SK-N-SH treated with all-trans-retinoic acid at 6 μM for 48 hours (cell line): ENCODE measurements around the gene RPS6KA1.

ENCODE experiments used
- ARNTL ChIP-seq: fragments of 450-650 bp; formaldehyde crosslinking; IDR thresholded peaks from 2 replicates; pipeline ENCODE4 v1.5.0; 2020; ENCODE audit warnings: low read depth, mild to moderate bottlenecking, moderate library complexity, borderline replicate concordance
- BACH2 ChIP-seq: fragments of 250-450 bp; sonication (Bioruptor Pico); IDR thresholded peaks from 2 replicates; pipeline ENCODE4 v1.9.0; 2021; ENCODE audit warnings: mild to moderate bottlenecking, borderline replicate concordance
- ESRRG ChIP-seq: fragments of 250-450 bp; sonication (Bioruptor Pico); IDR thresholded peaks from 2 replicates; pipeline ENCODE4 v1.6.1; 2021; ENCODE audit warnings: mild to moderate bottlenecking
- RARB ChIP-seq: fragments of 250-450 bp; sonication (Bioruptor Pico); IDR thresholded peaks from 2 replicates; pipeline ENCODE4 v1.8.0; 2021; ENCODE audit warnings: mild to moderate bottlenecking, moderate library complexity
- ZC3H10 ChIP-seq: fragments of 250-450 bp; sonication (Bioruptor Pico); IDR thresholded peaks from 2 replicates; pipeline ENCODE4 v1.5.1; 2021; ENCODE audit warnings: mild to moderate bottlenecking, moderate library complexity
- ZFP3 ChIP-seq: fragments of 250-450 bp; sonication (Bioruptor Pico); IDR thresholded peaks from 2 replicates; pipeline ENCODE4 v1.5.0; 2020; ENCODE audit warnings: mild to moderate bottlenecking, moderate library complexity
- ZNF70 ChIP-seq: fragments of 450-650 bp; formaldehyde crosslinking; IDR thresholded peaks from 2 replicates; pipeline ENCODE4 v1.5.0; 2020; ENCODE audit warnings: mild to moderate bottlenecking, moderate library complexity
- TF ChIP-seq, protein P1 (sequence below): fragments of 250-450 bp; sonication (Bioruptor Pico); IDR thresholded peaks from 2 replicates; pipeline ENCODE4 v1.5.1; 2020; ENCODE audit warnings: low read depth, mild to moderate bottlenecking, moderate library complexity
- TF ChIP-seq, protein P2 (sequence below): fragments of 250-450 bp; sonication (Bioruptor Pico); IDR thresholded peaks from 2 replicates; pipeline ENCODE4 v1.8.0; 2020; ENCODE audit warnings: mild to moderate bottlenecking, moderate library complexity, borderline replicate concordance
- TF ChIP-seq, protein P3 (sequence below): fragments of 250-450 bp; sonication (Bioruptor Pico); IDR thresholded peaks from 2 replicates; pipeline ENCODE4 v1.5.1; 2021; ENCODE audit warnings: mild to moderate bottlenecking, moderate library complexity
- TF ChIP-seq, protein P4 (sequence below): fragments of 250-450 bp; sonication (Bioruptor Pico); IDR thresholded peaks from 2 replicates; pipeline ENCODE4 v1.8.0; 2021; ENCODE audit warnings: low read depth, mild to moderate bottlenecking, moderate library complexity, borderline replicate concordance

DNA sequence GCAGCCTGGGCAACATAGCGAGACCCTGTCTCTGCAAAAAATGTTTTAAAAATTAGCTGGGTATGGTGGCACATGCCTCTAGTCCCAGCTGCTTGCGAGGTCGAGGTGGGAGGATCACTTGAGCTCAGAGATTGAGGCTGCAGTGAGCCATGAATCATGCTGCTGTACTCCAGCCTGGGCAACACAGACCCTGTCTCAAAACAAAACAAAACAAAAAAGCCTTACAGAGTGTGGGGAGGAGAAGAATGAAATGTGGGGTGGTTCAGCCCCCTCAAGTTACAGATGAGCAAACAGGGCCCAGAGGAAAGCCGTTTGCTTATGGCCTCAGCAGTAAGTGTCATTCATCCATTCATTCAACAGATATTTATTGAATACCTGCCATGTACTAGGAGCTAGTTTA lies 40.7 kb downstream of the RPS6KA1 start:
- TF ChIP-seq, protein P1, sequence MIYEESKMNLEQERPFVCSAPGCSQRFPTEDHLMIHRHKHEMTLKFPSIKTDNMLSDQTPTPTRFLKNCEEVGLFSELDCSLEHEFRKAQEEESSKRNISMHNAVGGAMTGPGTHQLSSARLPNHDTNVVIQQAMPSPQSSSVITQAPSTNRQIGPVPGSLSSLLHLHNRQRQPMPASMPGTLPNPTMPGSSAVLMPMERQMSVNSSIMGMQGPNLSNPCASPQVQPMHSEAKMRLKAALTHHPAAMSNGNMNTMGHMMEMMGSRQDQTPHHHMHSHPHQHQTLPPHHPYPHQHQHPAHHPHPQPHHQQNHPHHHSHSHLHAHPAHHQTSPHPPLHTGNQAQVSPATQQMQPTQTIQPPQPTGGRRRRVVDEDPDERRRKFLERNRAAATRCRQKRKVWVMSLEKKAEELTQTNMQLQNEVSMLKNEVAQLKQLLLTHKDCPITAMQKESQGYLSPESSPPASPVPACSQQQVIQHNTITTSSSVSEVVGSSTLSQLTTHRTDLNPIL (CRISPR knock-in tag), result no peak
- TF ChIP-seq, protein P2, sequence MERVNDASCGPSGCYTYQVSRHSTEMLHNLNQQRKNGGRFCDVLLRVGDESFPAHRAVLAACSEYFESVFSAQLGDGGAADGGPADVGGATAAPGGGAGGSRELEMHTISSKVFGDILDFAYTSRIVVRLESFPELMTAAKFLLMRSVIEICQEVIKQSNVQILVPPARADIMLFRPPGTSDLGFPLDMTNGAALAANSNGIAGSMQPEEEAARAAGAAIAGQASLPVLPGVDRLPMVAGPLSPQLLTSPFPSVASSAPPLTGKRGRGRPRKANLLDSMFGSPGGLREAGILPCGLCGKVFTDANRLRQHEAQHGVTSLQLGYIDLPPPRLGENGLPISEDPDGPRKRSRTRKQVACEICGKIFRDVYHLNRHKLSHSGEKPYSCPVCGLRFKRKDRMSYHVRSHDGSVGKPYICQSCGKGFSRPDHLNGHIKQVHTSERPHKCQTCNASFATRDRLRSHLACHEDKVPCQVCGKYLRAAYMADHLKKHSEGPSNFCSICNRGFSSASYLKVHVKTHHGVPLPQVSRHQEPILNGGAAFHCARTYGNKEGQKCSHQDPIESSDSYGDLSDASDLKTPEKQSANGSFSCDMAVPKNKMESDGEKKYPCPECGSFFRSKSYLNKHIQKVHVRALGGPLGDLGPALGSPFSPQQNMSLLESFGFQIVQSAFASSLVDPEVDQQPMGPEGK (CRISPR knock-in tag), result no peak
- TF ChIP-seq RARB (CRISPR knock-in tag) (no peak), ESRRG (CRISPR knock-in tag) (no peak), ARNTL (CRISPR knock-in tag) (no peak), ZNF70 (CRISPR knock-in tag) (no peak), ZFP3 (CRISPR knock-in tag) (no peak), ZC3H10 (CRISPR knock-in tag) (no peak), BACH2 (CRISPR knock-in tag) (no peak)
- TF ChIP-seq, protein P3, sequence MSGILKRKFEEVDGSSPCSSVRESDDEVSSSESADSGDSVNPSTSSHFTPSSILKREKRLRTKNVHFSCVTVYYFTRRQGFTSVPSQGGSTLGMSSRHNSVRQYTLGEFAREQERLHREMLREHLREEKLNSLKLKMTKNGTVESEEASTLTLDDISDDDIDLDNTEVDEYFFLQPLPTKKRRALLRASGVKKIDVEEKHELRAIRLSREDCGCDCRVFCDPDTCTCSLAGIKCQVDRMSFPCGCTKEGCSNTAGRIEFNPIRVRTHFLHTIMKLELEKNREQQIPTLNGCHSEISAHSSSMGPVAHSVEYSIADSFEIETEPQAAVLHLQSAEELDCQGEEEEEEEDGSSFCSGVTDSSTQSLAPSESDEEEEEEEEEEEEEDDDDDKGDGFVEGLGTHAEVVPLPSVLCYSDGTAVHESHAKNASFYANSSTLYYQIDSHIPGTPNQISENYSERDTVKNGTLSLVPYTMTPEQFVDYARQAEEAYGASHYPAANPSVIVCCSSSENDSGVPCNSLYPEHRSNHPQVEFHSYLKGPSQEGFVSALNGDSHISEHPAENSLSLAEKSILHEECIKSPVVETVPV (CRISPR knock-in tag), result no peak
- TF ChIP-seq, protein P4, sequence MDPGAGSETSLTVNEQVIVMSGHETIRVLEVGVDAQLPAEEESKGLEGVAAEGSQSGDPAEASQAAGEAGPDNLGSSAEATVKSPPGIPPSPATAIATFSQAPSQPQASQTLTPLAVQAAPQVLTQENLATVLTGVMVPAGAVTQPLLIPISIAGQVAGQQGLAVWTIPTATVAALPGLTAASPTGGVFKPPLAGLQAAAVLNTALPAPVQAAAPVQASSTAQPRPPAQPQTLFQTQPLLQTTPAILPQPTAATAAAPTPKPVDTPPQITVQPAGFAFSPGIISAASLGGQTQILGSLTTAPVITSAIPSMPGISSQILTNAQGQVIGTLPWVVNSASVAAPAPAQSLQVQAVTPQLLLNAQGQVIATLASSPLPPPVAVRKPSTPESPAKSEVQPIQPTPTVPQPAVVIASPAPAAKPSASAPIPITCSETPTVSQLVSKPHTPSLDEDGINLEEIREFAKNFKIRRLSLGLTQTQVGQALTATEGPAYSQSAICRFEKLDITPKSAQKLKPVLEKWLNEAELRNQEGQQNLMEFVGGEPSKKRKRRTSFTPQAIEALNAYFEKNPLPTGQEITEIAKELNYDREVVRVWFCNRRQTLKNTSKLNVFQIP (CRISPR knock-in tag), result no peak
